Inflammatory macrophage treated with lipopolysaccharide for 1 hour (primary cell): ENCODE data around the gene TAS2R60.

Experiments
- DNase-seq, 2 donors: peaks; one replicate each; pipeline ENCODE4 v3.0.0-alpha.2; 2020 to 2022

The TAS2R60 gene

DNA sequence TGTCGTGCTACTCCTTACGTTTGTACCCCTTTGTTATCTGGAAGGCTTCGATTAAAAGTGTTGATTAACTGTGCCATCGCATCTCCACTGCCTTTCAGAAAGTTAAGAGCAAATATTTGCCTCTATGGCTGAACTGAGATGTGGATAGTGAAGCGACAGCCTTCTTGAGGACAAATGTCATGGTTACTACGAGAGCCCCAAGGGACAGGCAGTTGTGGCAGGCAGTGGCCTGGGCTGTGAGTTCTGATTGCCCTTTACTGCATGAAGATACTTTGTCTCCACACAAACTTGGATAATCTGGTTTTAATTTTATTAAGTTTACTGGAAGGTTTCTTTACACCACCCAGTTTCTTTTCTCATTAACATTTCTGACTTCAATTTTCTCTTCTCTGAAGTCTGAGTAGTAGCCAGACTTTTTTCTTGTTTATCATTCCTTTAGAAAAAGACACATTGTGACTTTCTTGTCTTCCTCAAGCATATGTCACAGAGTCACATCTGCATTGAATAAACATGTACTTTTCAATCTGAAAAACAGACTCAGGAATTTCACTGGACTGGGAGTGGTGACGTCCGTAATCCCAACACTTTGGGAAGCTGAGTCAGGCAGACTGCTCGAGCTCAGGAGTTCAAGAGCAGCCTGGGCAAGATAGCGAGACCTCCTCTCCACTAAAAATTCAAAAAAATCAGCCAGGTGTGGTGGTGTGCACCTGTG, 36.0 kb downstream of the TAS2R60 start:
- no peak for DNase-seq

DNA sequence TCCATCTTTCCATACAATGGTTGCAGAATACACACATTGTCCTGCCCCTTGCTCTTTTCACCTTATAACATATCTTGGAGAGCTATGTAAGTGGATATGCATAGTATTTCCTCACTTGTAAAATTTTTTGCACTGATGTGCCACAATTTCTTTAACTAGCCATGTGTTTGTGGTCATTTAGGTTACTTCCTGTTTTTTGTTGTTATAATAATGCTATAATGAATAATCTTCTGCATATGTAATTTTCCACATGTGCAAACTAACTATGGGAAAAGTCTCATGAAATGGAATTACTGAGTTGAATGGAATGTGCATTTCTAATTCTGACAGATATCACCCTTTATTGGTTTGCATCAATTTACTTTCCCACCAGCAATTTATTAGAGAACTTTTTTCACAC, 37.2 kb downstream of the TAS2R60 start:
- DNase-seq, result peak; percentile 41 to 53

GRCh38 chr7:143484119-143484518, 40.9 kb downstream of the TAS2R60 start:
- DNase-seq, result no peak

- DNase-seq, result peak; percentile 54 to 75
Observed at GRCh38 chr7:143485094-143485493, 41.8 kb downstream of the TAS2R60 start.

GRCh38 chr7:143485500-143485899, 42.2 kb downstream of the TAS2R60 start:
- peak; percentile 47 to 66 for DNase-seq

GRCh38 chr7:143486266-143486665, 43.0 kb downstream of the TAS2R60 start:
- DNase-seq, result peak; percentile 44 to 78

DNA sequence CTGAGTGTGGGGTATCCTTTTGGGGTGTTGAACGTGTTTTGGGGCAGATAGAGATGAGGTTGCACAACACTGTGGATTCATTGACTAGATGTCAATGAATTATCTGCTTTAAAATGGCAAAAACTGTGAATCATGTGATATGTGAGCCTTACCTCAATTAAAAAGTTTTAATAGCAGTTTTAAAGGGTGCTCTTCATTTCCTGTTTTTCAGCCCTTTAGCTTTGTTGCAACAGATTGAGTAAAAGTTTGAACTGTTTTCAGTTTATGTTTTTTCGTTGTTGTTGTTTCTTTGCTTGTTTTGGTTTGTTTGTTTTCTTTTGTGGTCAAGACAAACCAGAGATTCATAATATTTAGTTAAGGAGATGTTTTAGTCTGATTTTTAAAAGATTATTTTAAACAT, 43.8 kb downstream of the TAS2R60 start:
- no peak for DNase-seq

- peak; percentile 63 to 83 for DNase-seq
Observed at GRCh38 chr7:143487566-143487965, 44.3 kb downstream of the TAS2R60 start.

GRCh38 chr7:143490717-143491306, 47.6 kb downstream of the TAS2R60 start:
- DNase-seq, result peak; percentile 52 to 60

- DNase-seq, result peak; percentile 76 to 95
Observed at GRCh38 chr7:143492043-143492471, 48.8 kb downstream of the TAS2R60 start.

DNA sequence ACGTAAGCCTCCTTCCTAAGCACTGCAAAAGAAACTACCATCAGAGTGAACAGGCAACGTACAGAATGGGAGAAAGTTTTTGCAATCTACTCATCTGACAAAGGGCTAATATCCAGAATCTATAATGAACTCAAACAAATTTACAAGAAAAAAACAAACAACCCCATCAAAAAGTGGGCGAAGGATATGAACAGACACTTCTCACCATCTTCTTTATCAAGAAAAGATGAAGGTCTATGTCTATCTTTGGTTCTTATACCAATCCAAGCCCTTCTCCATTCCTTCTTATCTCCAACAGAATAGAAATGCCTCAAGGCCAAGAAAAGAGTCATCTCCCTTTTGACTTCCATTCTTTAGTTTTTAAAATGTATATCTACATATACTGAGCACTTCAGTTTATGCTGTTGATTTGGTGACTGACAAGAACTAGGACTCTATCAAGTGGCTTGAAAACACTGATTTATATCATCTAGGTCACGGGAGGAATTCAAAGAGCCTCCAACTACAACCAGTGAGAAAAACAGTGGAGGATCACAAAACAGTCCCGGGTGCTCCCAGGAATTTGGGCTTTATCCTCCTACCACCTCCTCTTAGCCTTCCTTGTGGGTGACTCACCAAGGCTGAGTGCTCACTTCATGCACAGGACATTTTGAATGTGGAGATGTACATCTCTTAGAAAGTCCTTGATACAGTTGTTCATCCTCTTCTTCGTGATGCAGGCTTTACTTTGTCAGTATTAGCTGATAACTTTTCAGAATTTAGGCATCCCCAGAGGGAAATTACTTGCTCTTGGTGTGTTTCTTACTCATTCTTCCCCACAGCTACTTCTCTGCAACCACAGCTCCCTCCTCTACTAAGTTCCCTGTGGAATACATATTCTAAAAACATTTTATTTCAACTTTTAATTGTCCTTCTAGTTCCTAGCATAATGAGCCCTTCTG, 49.8 kb downstream of the TAS2R60 start:
- DNase-seq, result no peak

DNA sequence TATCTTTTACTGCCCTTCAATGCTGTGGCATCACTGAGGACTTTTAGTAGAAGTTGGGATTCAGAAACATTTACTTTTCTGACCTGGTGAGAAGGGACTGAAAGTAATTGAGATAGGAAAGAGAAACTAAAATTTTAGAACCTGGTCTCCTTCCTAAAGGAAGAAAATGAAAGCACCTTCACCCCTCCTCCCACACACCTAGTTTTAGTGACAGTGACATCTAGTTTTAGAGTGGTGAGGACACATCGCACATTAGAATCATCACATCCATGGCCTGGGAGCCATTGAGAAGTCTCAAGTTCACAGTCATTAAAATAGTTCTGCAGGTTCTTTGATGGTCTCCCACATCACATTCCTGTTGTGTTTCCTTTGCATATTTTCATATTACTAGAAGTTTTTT, 50.5 kb downstream of the TAS2R60 start:
- peak in 1 of 2 donors; percentile 58 for DNase-seq
